Endometrial microvascular endothelial cells (primary cell): Measurements from ENCODE around the gene PDGFRA. TPM values are rescaled to one million over a fixed set of nuclear protein-coding genes. Genes with fewer than 3 reads are reported as not detected.
"Not testable (repeated sequence)": the region's sequence is repeated elsewhere in the genome, so short reads cannot be mapped to it uniquely, and the experiment has no call there.

ENCODE experiments used
- in situ Hi-C: cut with HindIII; loops from 2 replicates; pipeline ENCODE4 v1.10.0; 2017; ENCODE audit warnings: low sequenced_read_pairs, low pct_unique_long_range_greater_than_20kb; ENCODE audit errors: inconsistent ontology term
- total RNA-seq: library from RNA; depleted of rRNA; stranded (reverse); fragments of >200 nt; gene quantifications from one replicate; pipeline ENCODE4 v1.2.3, GENCODE V29; 2015; ENCODE audit errors: inconsistent ontology term

PDGFRA gene
- total RNA-seq, 1 donor from 2014 or later, result 0.46 TPM

DNA sequence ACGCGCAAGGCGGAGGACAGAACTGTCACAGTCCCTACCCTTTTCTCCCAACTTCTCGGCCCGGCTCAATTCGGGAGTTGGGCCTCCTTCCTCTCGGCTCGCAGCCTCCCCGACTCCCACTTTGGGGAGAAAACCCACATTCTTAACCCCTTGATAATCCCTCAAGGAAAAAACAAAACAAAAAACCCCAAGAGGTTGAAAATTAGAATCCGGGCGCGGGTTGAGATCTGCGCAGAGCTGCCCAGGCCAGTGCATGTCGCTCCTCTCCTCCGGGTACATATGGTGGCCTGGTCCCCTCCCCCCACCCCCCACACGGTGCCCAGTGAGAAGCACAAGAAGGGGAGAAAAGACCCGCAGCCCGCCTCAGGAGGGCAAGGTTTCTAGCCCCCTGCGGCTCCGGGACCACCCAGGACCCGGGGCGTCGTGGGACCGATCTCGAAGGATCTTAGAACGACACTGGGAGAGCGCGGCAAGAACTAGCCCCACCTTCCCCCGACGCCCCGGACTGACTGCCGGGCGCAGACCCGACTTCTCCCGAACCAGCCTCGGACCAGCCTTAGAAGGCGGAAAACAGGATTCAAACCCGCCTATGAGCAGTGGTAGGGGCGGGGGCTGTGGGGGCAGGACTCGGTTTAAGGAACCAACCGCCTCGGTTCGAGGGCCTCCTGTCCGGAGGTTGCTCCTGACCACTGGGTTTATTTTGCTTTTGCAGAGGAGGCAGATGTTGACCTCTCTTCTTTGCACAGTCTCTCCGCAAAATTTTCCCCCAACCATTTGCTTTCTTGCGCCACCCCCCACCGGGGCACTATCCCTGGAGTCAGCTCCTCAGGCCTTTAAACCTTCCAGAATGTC, 2.5 kb upstream of the PDGFRA start:
- in situ Hi-C loops, result no loop called here

DNA sequence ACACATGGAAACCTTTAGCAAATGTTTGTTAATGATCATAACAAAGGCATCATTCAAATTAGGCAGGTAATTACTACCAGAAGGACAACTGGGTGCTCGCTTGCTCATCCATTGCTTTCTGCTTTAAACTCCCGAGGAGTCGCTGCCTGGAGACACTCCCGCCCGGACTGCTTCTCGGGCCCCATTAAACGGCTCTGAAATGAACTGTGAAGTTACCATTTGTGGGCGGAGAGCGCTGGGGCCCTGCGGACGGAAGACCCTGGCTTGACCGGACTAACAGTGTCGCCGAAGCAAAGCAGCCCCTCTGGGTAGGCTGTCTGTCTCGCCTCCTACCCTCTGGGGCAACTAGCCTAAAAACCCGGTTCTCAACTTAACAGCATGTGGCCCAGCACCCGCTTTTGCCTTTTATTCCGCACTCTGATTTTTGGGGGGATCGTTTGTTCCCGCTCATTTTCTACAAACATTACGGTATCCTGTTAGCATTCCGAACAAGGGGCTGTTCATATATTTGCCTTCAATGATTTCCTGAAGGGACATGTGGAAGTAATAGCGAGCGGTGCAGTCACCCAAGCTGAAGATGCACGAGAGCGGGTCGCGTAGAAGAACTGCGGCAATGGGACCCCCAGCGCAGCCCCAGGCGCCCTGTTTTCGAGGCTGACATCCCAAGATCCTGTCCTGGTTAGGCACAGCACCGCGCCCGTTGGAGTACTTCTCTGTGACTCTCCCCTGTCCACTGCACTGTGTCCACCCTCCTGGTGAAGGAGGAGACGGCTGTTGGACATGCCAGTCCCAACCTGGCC, 1.6 kb upstream of the PDGFRA start:
- in situ Hi-C loops, result no loop called here

DNA sequence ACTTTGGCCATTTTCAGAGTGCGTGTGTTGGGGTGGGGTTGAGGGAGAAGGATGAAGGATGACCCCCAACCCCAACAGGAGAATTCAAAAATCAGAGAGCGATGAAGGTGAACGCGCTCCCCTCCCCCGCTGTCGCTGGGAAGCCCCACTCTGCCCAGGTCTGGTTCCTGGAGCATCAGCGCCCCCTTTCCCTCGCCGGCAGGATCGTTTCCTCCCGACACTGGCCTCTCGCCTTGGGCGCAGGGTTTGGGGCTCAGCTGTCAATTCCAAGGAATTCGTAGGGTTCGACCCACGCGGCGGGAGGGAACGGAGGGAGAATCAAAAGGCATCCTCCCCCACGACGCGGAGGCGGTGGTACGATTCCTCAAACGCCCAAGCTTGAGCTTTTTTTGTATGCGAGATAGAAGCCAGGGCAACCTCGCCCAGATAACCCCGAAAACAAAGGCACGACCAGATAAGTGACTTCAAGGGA, 1.0 kb upstream of the PDGFRA start:
- in situ Hi-C loops, result no loop called here

DNA sequence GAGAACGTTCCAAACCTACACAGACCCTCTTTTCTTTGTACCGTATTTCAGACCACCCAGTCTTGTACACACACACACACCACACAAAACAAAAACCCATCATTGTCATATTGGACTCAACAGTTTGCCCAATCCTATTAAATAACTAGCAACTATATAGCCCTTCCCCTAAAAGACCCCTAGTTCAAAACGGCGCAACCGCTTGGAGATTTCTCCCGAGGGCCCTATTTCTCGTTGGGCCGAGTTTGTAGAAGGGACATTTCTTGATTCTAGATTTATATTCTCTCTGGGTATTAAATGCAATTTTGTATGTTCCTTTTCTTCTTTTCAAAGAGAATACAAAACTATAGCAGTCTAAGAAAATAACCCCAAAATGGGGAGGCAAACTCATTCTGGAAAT, 547 bp upstream of the PDGFRA start:
- in situ Hi-C loops, result no loop called here

DNA sequence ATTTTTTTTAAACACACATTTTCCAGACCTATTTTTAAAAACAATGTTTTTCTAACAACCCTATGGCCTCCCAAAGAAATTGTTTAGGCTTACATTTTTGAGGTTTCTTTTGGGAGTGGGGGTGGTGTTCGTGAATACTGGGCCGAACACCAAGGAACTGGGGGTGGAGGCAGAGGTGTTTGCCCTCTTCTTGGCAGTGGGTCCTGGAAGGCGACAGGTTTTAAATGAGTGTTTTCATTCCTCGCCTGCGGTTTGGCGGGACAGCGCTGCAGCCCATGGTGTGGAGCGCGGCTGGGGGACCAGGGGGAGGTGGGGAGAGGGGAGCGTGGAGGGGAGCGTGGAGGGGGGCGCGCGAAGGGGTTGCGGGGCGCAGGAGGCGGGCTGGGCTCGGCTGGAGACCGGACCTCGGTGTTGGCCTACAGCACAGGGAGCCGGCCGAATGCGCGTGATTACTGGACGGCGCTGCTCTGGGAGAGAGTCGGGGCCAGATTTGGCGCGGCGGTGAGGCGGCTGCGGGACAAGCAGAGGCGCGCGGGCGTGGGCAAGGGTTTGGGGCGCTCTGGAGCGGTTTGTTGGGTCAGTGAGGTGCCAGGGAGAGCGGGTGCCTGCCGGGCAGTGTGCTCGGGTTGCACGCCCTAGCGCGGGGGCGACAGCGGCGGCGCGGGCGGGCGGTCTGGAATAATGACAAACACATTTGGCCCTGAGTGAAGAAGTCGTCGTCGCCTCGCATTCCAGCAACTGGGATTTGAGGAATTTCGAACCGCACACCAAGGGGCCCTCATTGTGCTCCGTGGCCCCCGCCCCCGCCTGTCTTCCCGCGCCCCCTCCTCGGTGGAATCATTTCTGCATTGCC, 764 bp downstream of the PDGFRA start:
- in situ Hi-C loops, result no loop called here

DNA sequence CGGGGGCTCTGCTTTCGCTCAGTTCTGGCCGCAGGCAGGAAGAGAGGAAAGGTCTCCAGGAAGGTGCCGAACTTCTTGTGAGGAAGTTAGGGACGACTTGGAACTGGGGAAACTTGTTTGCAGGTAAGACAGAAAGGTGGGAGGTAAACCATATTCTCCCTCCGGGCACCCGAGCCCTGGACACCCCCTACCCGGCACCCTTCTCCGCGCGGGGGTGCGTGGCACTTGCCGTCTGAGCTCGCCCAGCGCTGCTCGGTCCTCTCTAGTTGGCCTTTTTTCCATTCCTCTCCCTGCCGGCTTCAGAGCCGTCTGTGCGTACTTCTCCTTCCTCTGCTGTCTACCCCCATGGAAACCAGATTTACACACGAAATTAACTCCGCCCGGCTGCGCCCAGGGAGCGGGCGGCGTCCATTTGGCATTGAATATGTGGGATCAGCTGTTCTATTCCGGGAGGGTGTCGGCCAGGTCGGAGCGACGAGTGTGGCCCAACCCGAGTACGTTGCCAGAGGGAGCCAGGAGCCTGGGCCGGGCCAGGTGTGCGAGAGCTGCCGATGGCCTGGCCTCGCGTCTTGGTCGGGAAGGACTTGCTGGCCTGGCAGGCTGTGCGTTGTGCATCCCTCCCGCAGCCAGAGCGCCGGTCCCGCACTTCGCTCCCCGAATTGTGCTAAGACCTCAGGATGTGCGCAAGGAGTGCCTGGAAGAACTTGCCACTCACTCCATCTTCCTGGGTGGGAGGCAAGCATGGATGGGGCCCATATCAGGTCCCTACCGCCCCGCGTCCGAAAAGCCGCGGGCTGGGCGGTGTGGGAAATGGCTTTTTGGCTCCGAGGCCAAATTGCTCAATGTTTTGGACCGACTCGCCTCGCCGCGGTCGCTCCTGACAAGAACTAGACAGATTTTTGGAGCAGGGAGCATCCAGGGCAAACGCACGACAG, 1.7 kb downstream of the PDGFRA start:
- in situ Hi-C loops, result no loop called here

DNA sequence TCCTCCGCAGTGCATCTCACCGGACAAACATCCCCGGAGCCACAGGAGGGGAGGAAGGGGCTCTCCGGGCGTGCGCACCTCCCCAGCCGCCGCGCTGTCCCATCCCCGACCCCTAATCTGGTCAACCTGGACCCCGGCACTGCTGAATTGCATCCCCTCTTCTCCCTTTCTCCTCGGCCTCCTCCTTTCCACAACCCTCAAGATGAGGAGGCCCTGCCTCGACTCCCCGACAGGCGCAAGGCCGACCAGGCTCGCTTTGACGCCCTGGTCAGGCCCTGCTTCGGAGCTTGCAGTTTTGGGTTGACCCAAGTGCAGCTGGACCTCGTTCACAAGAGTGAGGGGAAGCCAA, 2.3 kb downstream of the PDGFRA start:
- in situ Hi-C loops, result no loop called here

DNA sequence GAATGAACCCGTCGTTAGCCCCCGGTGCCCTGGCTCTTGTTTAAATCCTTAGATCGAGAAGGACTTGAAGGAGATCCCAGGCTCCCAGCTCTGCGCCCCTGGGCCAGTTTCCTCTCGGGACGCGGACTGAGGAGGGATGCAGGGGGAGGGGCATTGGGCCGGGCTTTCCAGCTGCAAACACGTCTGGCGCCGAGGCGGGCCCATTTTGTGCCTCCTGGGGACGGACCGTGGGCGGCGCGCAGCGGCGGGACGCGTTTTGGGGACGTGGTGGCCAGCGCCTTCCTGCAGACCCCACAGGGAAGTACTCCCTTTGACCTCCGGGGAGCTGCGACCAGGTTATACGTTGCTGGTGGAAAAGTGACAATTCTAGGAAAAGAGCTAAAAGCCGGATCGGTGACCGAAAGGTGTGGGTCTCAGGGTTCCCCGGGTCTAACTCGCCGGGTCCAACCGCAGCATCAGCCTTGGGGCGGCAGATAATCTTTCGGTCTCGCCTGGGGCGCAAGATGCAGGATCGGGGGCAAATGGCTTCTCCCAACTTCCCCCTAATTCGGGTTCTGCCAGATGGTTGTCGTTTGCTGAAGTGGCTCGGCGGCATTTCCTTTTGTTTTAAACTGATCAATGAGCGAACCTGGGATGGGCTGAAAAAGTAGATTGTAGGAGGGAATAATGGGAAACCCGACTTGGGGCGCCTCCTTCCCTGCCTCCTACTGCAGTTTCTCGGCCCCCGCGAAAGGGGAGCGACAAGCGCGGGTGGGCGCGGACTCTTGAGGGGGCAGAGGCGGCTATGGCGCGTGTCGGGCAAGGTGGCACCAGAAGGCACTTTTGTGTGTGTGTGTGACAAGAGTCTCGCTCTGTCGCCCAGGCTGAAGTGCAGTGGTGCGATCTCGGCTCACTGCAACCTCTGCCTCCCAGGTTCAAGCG, 2.9 kb downstream of the PDGFRA start:
- in situ Hi-C loops, result no loop called here

DNA sequence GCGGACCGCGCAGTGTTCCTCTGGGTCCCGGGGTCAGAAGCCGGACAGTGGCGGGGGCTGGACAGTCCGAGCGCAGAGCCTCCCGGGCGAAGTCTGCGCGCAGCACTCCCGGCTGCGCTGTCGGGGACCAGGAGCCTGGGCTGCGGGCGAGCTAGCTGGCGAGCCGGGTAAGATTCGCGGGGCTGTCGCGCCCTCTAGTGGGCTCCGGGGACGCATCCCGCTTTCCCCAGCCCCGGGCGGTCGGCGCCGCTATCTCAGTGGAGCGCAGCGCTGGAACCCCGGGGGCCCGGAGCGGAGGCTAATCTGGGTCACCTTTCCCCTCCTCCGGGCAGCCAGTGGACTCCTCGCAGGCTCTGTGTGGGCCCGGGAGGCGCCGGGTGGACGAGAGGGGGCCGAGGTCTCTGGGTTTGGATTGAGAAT, 4.2 kb downstream of the PDGFRA start:
- in situ Hi-C loops, result no loop called here

DNA sequence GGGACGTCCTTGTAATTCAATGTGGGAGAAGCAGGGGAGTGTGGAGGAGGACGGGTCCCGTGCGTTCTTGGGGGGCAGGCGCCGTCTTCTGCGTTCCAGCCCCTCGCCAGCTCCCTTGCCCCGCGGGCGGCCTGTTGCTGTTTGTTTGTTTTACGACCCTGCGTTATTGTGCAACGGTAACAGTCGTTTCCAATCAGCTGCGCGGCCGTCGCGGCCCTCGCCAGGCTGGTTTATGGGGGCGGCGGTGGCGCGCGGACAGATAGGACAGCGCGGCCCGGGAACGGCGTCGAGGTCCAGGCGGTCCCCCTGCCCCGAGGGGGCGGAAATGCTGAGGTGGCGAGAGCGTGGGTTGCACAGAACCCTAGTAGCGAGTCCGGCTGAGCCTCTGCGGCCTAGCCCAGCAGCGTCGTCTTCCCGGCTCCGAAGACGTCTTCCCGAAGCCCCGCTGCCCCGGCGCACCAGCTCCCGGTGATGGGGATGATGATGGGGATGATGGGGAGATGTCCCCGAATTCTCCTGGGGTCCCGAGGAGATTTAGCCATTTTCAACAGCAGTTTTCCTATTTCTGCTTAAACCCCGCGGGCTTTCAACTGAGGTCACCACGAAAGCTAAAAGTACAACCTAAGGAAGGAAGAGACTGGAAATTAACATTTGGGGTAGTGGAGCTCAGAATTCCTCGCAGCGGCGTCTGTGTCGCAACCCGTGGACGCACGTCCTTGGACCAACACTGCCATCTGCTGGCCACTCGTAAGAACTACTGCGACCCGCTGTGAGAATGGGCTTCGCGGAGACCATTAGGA, 4.8 kb downstream of the PDGFRA start:
- in situ Hi-C loops, result no loop called here

DNA sequence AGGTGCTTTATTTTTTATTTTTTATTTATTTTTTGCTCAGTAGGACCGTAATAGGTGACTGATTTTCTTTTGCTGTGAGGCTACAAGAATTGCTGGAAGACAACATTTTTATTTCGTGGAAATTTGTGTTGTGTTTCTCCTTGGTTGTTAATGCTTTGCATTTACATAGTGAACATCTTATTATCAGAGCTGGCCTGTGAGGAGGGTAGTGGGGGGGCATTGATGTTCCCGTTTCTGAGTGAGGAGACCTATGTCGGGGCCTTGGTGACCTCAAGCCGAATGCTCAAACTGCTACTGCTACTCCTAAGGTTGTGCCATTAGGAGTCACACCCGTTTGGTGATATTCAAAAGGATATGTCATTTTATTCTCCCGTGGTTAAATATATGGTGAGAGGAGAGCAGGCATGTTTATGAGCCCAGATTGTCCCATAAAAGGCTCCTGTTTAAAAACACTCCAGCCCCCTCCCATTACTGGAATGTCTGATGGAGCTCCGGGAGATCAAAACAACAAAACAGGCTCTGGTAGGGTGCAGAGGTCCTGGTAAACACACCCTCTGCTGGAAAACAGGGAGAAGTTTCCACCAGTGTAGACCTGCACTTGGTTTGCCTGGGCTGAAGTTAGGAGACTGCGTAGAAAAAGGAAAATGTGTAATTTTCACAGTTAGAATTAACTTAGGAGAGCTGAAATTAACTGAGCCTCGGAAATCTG, 5.6 kb downstream of the PDGFRA start:
- in situ Hi-C loops, result no loop called here

DNA sequence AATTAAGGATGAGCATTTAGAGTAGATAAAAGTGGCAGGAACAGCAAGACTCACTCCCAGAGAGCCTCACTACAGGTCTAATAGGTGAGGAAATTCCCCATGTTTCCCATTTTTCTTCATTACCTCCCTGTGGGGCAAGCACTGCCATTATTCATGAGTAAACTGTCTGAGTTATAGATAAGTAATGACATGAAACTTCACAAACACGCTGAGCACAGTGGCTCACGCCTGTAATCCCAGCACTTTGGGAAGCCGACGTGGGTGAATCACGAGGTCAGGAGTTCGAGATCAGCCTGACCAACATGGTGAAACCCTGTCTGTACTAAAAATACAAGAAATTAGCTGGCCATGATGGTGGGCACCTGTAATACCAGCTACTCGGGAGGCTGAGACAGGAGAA, 7.2 kb downstream of the PDGFRA start:
- in situ Hi-C loops, result not testable (repeated sequence)

DNA sequence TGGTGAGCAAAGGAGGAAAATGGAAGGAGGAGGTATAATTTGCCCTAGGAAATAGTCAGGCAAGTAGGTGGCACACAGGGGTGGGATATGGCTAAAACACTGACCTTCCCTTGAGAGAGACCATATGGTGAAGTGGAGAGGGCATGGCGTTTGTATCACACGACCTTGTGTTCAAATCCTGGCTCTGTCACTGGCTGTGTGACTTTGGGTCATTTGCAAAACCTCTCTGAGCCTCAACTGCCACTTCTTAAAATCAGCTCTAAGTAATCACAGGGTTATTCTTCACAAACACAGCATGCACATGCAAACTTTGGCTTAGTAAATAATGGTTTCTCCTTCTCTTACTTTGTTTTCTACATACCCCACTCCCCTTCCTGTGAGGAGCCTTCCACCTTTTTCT, 8.7 kb downstream of the PDGFRA start:
- in situ Hi-C loops, result no loop called here

DNA sequence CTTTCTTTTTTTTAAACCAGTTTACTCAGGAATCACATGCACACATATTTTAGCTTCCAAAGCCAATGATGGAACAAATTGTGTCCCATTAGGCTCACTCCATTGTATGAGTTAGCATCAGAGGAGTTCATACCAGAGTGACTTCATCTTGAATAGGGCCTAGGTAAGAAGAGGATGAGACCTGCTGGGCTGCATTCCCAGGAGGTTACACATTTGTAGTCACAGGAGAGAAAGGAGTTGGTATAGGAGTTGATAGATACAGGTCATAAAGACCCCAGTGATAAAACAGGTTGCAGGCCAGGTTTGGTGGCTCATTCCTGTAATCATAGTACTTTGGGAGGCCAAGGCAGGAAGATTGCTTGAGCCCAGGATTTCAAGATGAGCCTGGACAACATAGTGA, 9.3 kb downstream of the PDGFRA start:
- in situ Hi-C loops, result no loop called here

DNA sequence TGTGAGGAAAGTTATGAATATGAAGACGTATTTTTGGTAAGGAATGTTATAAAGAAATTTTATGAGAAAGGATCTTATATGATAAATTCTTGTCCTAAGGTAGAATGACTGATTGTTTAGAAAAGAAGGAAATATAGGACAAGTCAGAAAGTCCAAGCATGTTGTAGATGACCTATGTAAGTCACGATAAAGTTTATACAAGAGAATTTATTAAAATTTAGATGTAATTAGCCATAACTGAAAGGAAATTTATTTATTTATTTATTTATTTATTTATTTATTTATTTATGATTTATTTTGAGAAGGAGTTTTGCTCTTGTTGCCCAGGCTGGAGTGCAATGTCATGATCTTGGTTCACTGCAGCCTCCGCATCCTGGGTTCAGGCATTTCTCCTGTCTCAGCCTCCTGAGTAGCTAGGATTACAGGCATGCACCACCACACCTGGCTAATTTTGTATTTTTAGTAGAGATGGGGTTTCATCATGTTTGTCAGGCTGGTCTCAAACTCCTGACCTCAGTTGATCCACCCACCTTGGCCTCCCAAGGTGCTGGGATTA, 12.3 kb downstream of the PDGFRA start:
- in situ Hi-C loops, result not testable (repeated sequence)

DNA sequence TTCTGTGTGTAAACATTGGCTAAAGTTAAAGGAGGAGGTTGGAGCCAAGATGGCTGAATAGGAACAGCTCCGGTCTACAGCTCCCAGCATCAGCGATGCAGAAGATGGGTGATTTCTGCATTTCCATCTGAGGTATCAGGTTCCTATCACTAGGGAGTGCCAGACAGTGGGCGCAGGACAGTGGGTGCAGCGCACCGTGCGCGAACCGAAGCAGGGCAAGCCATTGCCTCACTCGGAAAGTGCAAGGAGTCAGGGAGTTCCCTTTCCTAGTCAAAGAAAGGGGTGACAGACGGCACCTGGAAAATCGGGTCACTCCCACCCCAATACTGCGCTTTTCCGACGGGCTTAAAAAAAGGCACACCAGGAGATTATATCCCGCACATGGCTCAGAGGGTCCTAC, 14.4 kb downstream of the PDGFRA start:
- in situ Hi-C loops, result not testable (repeated sequence)
